ENCODE data around the gene AGPAT2.

GRCh38 chr9:136694872-136695247, 7.6 kb upstream of the AGPAT2 start:
- TF ChIP-seq RARB (CRISPR knock-in tag; IDR thresholded peaks at IDR 0.05): no peak
- no peak for TF ChIP-seq CSDC2 (CRISPR knock-in tag; IDR thresholded peaks at IDR 0.05)
- TF ChIP-seq CREB5 (CRISPR knock-in tag; IDR thresholded peaks at IDR 0.05; ENCODE audit: low read depth): no peak
- TF ChIP-seq POU6F1 (CRISPR knock-in tag; IDR thresholded peaks at IDR 0.05; ENCODE audit: borderline replicate concordance, low read depth): no peak
- no peak for TF ChIP-seq ZC3H10 (CRISPR knock-in tag; IDR thresholded peaks at IDR 0.05)
- TF ChIP-seq TOX (CRISPR knock-in tag; IDR thresholded peaks at IDR 0.05; ENCODE audit: borderline replicate concordance): no peak

All from SK-N-SH treated with all-trans-retinoic acid at 6 μM for 48 hours (cell line).